SH-SY5Y (cell line): ENCODE data around the gene REPIN1.

Experiments
- GATA2 ChIP-seq: IDR thresholded peaks from 2 replicates; pipeline ENCODE4 v1.6.1; 2011; ENCODE audit warnings: mild to moderate bottlenecking, low read depth, low read length
- GATA3 ChIP-seq: IDR thresholded peaks from 2 replicates; pipeline ENCODE4 v1.6.1; 2011; ENCODE audit warnings: low read depth, mild to moderate bottlenecking, low read length, moderate library complexity

- TF ChIP-seq GATA3, result no peak
- TF ChIP-seq GATA2, result no peak
These were observed 42.2 kb downstream of the REPIN1 start for GRCh38 chr7:150410680-150411346.
